Spleen (tissue), 7 donors: ENCODE data around the gene C10orf53.

ENCODE experiments used
- POLR2A ChIP-seq, 3 donors: fragments of 450-650 bp; IDR thresholded peaks; one replicate each; pipeline ENCODE4 v1.5.1; 2017; ENCODE audit warnings: antibody characterized with exemption in 3 of 3, mild to moderate bottlenecking in 1 of 3
- POLR2AphosphoS5 ChIP-seq, 3 donors: sonication (generic); formaldehyde crosslinking; IDR thresholded peaks; one replicate each; pipeline ENCODE4 v1.5.1; 2017; ENCODE audit warnings: antibody characterized with exemption in 3 of 3
- TF ChIP-seq, protein P1 (sequence below), 11 experiments: fragments of 200-600 bp in 7 of 11; fragments of 450-650 bp in 4 of 11; sonication (generic) in 4 of 11; IDR thresholded peaks in 8 of 11; conservative IDR thresholded peaks in 3 of 11; 1 replicate in 7 of 11; 2 replicates in 4 of 11; pipeline versions ENCODE4 v1.4.0 to v1.8.0; 2016 to 2021; ENCODE audit warnings: antibody characterized with exemption in 11 of 11, inconsistent platforms in 4 of 11, mild to moderate bottlenecking in 1 of 11
- donor health status: DM: no; HTN: no; CAD: no; lungs with moderate emphysema.
- donor health status: DM: no; HTN: no; CAD: no.
- donor health status: DM: no; HTN: no; CAD: no.

DNA sequence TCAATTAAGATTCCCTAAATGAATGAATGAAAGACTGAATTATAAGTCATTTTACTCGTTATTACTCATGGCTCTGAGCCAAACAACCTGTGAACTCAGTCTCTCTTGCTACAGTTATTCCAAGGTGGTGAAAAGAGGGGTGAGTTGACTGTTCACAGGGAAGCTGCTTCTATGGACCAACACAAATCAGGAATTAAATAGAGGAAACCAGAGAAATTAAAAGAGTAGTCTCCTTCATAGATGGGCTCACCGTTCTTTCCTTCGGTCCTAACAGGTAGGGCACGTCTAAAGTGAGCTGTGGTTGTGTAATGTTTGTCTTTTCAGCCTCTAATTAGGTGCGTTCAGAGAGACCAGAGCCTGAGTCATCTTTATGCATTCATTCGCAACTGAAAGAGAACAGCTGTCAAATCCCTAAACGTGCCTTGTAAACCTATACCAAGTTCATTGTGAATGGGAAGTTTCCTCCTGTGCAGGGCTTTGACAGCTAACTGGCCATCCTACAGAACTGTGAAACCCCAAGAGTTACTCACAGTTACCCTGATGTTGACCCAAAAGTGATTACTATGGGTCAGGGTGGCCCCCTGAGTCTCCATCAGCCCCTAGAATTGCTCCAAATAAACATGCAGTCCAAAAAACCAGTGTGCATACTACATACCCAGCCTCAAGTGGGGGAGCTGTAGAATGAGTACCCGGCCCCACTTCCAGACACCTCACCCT, 18.2 kb upstream of the C10orf53 start:
- no peak for TF ChIP-seq POLR2A (IDR thresholded peaks at IDR 0.05)
- TF ChIP-seq, protein P1, sequence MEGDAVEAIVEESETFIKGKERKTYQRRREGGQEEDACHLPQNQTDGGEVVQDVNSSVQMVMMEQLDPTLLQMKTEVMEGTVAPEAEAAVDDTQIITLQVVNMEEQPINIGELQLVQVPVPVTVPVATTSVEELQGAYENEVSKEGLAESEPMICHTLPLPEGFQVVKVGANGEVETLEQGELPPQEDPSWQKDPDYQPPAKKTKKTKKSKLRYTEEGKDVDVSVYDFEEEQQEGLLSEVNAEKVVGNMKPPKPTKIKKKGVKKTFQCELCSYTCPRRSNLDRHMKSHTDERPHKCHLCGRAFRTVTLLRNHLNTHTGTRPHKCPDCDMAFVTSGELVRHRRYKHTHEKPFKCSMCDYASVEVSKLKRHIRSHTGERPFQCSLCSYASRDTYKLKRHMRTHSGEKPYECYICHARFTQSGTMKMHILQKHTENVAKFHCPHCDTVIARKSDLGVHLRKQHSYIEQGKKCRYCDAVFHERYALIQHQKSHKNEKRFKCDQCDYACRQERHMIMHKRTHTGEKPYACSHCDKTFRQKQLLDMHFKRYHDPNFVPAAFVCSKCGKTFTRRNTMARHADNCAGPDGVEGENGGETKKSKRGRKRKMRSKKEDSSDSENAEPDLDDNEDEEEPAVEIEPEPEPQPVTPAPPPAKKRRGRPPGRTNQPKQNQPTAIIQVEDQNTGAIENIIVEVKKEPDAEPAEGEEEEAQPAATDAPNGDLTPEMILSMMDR (IDR thresholded peaks at IDR 0.05 in 8 of 11, conservative IDR thresholded peaks at IDR 0.05 in 3 of 11), result no peak
- no peak for TF ChIP-seq POLR2AphosphoS5 (IDR thresholded peaks at IDR 0.05)
